Adrenal gland (tissue), 12 donors: ENCODE data around the gene NQO2. TPM values are rescaled to one million over a fixed set of nuclear protein-coding genes. Genes with fewer than 3 reads are reported as not detected.
"Not testable (repeated sequence)": the region's sequence is repeated elsewhere in the genome, so short reads cannot be mapped to it uniquely, and the experiment has no call there.

Source experiments
- DNase-seq, 7 donors: peaks; one replicate each; pipeline ENCODE4 v3.0.0-alpha.2; 2019 to 2020
- H3K27ac ChIP-seq, 5 donors: fragments of 200-600 bp; sonication (generic) in 4 of 5; 1 replicate in 3 of 5; 2 replicates in 2 of 5; pipeline versions ENCODE4 v1.5.1 to v1.8.0; 2016 to 2020; ENCODE audit warnings: mild to moderate bottlenecking in 1 of 5
- H3K27me3 ChIP-seq: fragments of 200-600 bp; 2 replicates; pipeline ENCODE4 v1.8.0; 2021
- H3K36me3 ChIP-seq, 2 donors: fragments of 200-600 bp; replicated peaks in 1 of 2; 1 replicate in 1 of 2; 2 replicates in 1 of 2; pipeline versions ENCODE4 v1.5.1 to v1.8.0; 2018 to 2022
- H3K4me1 ChIP-seq, 2 donors: fragments of 200-600 bp; replicated peaks in 1 of 2; 1 replicate in 1 of 2; 2 replicates in 1 of 2; pipeline versions ENCODE4 v1.5.1 to v1.8.0; 2018 to 2021
- H3K4me3 ChIP-seq, 4 donors: fragments of 200-600 bp; sonication (generic) in 3 of 4; one replicate each; pipeline ENCODE4 v1.5.1; 2016 to 2018
- H3K9me3 ChIP-seq, 3 donors: fragments of 200-600 bp; sonication (generic) in 1 of 3; replicated peaks in 1 of 3; 1 replicate in 2 of 3; 2 replicates in 1 of 3; pipeline versions ENCODE4 v1.5.1 to v1.8.0; 2016 to 2021
- POLR2A ChIP-seq, 2 donors: fragments of 450-650 bp; IDR thresholded peaks; one replicate each; pipeline ENCODE4 v1.6.1; 2017; ENCODE audit warnings: antibody characterized with exemption in 2 of 2, mild to moderate bottlenecking in 2 of 2, moderate library complexity in 1 of 2
- WGBS, 4 donors: extraction: QIAGEN DNeasy Blood & Tissue Kit in 2 of 4; methylation state at CpG; one replicate each; pipeline versions ENCODE4 v1.1.5 to v1.1.7; 2013 to 2017; 5-methylcytosine and 5-hydroxymethylcytosine counted together
- intact Hi-C, 2 donors: fragments of 100-400 bp; cut with DNase I; formaldehyde crosslinking; loops; one replicate each; pipeline versions ENCODE4 v1.14.1 to v1.15.0; 2022 to 2023
- polyA plus RNA-seq, 3 donors: library from polyadenylated mRNA; stranded (reverse); fragments of 200-250 nt in 2 of 3; fragments of 350-450 nt in 1 of 3; fragmentation: Illumina TruSeq in 1 of 3; extraction: RNeasy Lipid Tissue Mini Kit (QIAGEN cat#74804) in 1 of 3; gene quantifications; one replicate each; pipeline ENCODE4 v1.2.3, GENCODE V29; 2013 to 2014
- total RNA-seq, 9 donors: library from RNA; depleted of rRNA in 4 of 9; stranded (reverse); fragments of >200 nt in 4 of 9; fragments of 120-200 nt in 1 of 9; fragmentation: NEBNext Ultra II Directional in 1 of 9; extraction: Animal tissue kit (Norgen Biotek cat#: 25700) in 1 of 9; gene quantifications; one replicate each; pipeline versions ENCODE4 v1.1.0 to v1.2.4, GENCODE V29; 2013 to 2023
- TF ChIP-seq, protein P1 (sequence below), 6 experiments: fragments of 450-650 bp in 4 of 6; fragments of 200-600 bp in 2 of 6; sonication (generic) in 1 of 6; IDR thresholded peaks; 1 replicate in 5 of 6; 2 replicates in 1 of 6; pipeline versions ENCODE4 v1.5.1 to v1.8.0; 2016 to 2021; ENCODE audit warnings: antibody characterized with exemption in 6 of 6, mild to moderate bottlenecking in 2 of 6, moderate library complexity in 1 of 6
- donor health status: healthy with polysubstance abuse.
- donor health status: Bipolar disorder and iron deficiency.
- donor health status: DM: yes; HTN: yes; CAD: no.
- donor health status: DM: no; HTN: no; CAD: no.
- donor health status: DM: no; HTN: no; CAD: no.
- donor health status: DM: yes; HTN: yes; CAD: no.

The NQO2 gene
- total and polyA plus RNA-seq, 12 donors: 100 to 200 (median 157) TPM

- intact Hi-C loops: no loop called here
- TF ChIP-seq, protein P1, sequence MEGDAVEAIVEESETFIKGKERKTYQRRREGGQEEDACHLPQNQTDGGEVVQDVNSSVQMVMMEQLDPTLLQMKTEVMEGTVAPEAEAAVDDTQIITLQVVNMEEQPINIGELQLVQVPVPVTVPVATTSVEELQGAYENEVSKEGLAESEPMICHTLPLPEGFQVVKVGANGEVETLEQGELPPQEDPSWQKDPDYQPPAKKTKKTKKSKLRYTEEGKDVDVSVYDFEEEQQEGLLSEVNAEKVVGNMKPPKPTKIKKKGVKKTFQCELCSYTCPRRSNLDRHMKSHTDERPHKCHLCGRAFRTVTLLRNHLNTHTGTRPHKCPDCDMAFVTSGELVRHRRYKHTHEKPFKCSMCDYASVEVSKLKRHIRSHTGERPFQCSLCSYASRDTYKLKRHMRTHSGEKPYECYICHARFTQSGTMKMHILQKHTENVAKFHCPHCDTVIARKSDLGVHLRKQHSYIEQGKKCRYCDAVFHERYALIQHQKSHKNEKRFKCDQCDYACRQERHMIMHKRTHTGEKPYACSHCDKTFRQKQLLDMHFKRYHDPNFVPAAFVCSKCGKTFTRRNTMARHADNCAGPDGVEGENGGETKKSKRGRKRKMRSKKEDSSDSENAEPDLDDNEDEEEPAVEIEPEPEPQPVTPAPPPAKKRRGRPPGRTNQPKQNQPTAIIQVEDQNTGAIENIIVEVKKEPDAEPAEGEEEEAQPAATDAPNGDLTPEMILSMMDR (IDR thresholded peaks at IDR 0.05): no peak
- no peak for TF ChIP-seq POLR2A (IDR thresholded peaks at IDR 0.05)
- Histone ChIP-seq H3K27me3 (no peaks in the 10 kb centered on the region), H3K4me1 (peaks cover 11 to 35% of the 10 kb centered on the region in 2 donors), H3K9me3 (peaks cover 0 to under 1% (median 0%) of the 10 kb centered on the region in 3 donors), H3K36me3 (peaks cover 0 to 54% of the 10 kb centered on the region in 2 donors), H3K4me3 (no peak overlapping the region), H3K27ac (peak overlapping the region in 1 of 5 donors; percentile 72)
- DNase-seq: no peak
- 88 to 92% (median 90%) methylated on average over 5 to 9 of the region's 9 CpGs for WGBS, 4 donors
These were observed 17.6 kb downstream of the NQO2 start for GRCh38 chr6:3017304-3017703.

- H3K9me3 ChIP-seq: no peaks in the 10 kb centered on the region
- peaks cover 0 to 50% of the 10 kb centered on the region in 2 donors for H3K36me3 ChIP-seq
- no peak overlapping the region for H3K4me3 ChIP-seq
- WGBS, 4 donors: 44 to 77% (median 65%) methylated on average over 1 of the region's 1 CpG
- peaks cover 24 to 44% of the 10 kb centered on the region in 2 donors for H3K4me1 ChIP-seq
- peak overlapping the region in 2 of 5 donors; percentile 6 to 72 for H3K27ac ChIP-seq
- intact Hi-C loops: no loop called here
- no peaks in the 10 kb centered on the region for H3K27me3 ChIP-seq
- TF ChIP-seq POLR2A (IDR thresholded peaks at IDR 0.05): no peak
- TF ChIP-seq, protein P1 (IDR thresholded peaks at IDR 0.05): no peak
- DNase-seq: no peak
These were observed 19.4 kb downstream of the NQO2 start for GRCh38 chr6:3019065-3019464.

GRCh38 chr6:3019749-3020320 lies 20.1 kb downstream of the NQO2 start:
- H3K36me3 ChIP-seq: peaks cover 0 to 42% of the 10 kb centered on the region in 2 donors
- H3K9me3 ChIP-seq: no peaks in the 10 kb centered on the region
- no peak overlapping the region for H3K4me3 ChIP-seq
- H3K4me1 ChIP-seq: peaks cover 32 to 52% of the 10 kb centered on the region in 2 donors
- H3K27ac ChIP-seq: no peak overlapping the region
- 88 to 93% (median 90%) methylated on average over 6 of the region's 6 CpGs for WGBS, 4 donors
- no peak for DNase-seq
- H3K27me3 ChIP-seq: no peaks in the 10 kb centered on the region
- TF ChIP-seq, protein P1 (IDR thresholded peaks at IDR 0.05): no peak
- no peak for TF ChIP-seq POLR2A (IDR thresholded peaks at IDR 0.05)
- intact Hi-C loops: no loop called here

GRCh38 chr6:3020976-3021598 lies 21.4 kb downstream of the NQO2 start:
- H3K4me3 ChIP-seq, H3K27me3 ChIP-seq, DNase-seq, intact Hi-C loops, H3K27ac ChIP-seq, H3K9me3 ChIP-seq: not testable (repeated sequence)
- peaks cover 33 to 64% of the 10 kb centered on the region in 2 donors for H3K4me1 ChIP-seq
- H3K36me3 ChIP-seq: peaks cover 0 to 30% of the 10 kb centered on the region in 2 donors
- WGBS, 4 donors: 90 to 99% (median 95%) methylated on average over 2 of the region's 2 CpGs
